Stimulated activated CD8-positive, alpha-beta memory T cell treated with anti-CD3 and anti-CD28 coated beads, Interleukin-15, amount 100 ng/mL, for 4 hours (primary cell): ENCODE results near the gene LRRIQ4.

Source experiments
- DNase-seq, 2 donors: peaks; one replicate each; pipeline ENCODE4 v3.0.0-alpha.2; 2020; ENCODE audit warnings: low read depth in 2 of 2

The LRRIQ4 gene

DNA sequence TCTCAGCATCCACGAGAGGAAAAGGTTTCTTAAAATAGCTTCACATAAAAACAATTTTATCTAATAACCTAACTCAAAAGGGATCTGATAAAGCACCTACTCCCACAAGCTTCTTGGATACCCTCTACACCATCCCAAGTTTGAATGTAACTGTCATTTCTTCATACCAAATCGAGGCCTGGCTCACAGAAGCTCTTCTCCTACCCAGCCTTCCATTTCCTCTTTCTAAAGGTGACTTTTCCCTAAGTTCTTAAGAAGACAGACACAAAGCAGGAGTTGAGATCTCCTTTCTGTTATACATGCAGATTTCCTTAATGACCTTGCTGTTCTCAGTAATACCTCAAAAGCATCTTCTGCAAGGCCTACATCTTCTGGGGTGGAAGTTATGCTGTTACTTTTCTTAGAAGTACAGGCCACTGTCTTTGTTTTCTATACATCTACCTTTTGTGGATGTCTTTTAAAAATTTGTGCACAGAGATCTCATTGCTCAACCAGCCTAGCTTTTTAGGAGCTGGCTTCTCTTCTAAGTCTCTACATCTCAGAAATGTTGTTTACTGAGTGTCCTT is 3.4 kb upstream of the LRRIQ4 start:
- no peak for DNase-seq

DNA sequence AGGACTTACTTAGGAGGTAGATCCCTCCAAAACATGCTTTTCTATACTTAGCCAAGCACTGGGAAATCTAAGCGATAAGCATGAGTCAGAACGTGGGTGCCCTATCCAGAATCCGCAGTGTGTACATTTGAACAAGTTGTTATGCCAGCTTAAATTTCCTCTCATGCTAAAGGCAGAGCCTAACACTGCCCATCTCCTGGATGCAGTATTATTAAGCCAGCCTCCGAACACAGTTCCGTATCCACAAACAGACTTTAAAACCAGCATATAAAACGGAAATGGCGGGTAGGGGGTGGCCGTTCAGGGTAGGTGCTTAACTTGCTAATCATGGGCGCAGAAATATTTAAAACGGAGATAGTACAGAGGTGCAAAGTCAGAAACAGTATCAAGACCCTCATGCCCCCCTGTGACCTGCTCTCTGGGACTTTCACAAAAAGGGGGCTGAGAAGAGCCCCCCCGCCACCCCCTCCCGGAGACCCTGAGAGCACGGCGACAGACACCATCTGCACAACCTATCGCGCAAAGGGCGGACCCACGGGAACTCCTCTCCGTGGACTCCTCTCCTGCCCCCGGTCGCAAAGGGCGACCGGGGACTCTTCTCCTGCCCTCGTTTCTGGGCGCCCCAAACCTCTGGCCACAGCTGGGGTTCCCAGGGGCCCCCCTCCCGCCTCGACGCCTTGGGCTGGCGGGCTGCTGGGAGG is 889 bp upstream of the LRRIQ4 start:
- no peak for DNase-seq

DNA sequence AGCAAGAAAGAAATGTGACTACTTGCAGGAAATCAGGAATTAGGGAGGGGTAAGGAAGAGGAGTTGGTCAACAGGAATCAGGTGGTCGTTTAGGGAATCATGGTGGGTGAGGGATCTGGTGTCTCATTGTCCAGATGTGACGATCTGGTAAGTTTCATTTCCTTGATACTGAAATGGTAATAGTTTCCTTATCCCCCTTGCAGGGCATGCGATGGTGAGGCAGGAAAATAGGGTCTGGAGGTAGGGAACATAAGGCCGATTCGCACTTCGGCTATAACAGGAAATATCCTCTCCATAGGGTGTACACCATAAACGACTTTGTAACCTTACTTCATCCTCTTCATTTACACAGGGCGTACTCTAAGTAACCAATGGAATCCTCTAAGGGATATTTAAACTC is 608 bp downstream of the LRRIQ4 start:
- DNase-seq = no peak

DNA sequence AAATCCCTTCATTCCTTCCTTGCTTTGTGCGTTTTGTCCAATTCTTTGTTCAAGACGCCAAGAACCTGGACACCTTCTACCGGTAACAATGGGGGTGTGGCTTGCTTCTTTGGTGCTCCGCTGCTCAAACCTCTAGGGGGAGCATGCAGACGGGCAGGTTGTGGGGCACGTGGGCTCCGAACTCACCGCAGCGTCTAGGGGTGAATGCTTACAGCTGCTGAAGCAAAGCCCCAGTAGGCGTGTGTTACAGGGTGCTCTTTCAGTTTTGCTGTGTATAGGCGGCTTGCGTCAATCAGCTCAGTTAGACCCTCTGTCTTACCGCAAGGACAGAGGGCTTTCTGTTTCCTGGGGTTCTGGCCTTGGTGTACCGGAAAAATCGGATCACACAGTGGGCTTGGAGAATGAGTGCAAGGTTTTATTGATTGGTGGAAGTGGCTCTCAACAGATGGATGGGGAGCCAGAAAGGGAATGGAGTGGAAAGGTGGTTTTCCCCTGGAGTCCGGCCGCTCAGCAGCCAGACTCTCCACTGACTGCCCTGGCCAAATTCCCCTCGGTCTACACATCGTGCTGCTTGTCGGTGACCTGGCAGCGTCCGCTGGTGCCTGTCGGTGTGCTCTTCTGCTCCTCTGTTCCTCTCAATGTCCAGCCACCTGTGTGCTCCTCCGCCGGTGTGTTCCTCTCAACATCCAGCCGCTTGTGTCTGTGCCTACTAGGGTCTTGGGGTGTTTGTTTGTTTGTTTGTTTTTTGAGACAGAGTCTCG is 1.3 kb downstream of the LRRIQ4 start:
- peak; percentile 54 to 69 for DNase-seq

DNA sequence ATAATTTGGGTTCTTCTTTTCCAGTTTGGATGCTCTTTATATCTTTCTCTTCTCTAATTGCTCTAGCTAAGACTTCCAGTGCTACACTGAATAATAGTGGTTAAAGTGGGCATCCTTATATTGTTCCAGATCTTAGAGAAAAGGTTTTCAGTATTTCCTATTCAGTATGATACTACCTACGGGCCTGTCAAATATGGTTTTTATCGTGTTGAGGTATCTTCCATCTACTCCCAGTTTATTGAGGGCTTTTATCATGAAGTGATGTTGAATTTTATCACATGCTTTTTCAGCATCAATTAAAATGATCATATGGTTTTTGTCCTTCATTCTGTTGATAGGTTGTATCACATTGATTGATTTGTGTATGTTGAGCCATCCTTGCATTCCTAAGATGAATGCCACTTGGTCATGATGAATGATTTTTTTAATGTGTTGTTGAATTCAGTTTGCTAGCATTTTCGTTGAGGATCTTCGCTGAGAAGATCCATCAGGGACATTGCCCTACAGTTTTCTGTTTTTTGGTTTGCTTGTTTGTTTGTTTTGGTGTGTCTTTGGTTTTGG is 3.0 kb downstream of the LRRIQ4 start:
- no peak for DNase-seq

DNA sequence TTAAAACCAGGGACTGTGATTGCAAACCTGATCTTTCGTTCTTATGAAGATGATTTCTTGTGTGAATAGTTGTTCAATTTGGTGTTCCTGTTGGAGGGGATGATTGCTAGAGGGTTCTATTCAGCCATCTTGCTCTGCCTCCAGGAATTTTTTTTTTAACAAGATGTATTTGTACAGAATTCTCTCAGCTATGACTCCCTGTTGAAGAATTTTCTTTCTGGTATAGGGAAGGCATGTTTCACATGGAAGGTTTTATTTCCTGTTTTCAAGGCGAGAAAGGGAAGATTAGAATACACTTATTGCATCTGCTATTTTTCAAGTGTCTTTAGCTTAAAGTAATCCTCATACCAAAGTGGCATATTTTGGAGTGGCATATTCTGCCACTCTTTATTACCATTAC is 5.6 kb downstream of the LRRIQ4 start:
- DNase-seq = no peak

DNA sequence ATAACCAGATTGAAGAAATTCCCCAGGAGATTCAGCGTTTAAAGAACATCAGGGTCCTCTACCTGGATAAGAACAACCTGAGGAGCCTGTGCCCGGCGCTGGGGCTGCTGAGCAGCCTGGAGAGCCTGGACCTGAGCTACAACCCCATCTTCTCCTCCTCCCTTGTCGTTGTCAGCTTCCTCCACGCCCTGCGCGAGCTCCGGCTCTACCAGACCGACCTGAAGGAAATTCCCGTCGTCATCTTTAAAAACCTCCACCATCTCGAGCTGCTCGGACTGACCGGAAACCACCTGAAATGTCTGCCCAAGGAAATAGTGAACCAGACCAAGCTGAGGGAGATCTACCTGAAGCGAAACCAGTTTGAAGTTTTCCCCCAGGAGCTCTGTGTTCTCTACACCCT is 9.4 kb downstream of the LRRIQ4 start:
- DNase-seq = no peak

DNA sequence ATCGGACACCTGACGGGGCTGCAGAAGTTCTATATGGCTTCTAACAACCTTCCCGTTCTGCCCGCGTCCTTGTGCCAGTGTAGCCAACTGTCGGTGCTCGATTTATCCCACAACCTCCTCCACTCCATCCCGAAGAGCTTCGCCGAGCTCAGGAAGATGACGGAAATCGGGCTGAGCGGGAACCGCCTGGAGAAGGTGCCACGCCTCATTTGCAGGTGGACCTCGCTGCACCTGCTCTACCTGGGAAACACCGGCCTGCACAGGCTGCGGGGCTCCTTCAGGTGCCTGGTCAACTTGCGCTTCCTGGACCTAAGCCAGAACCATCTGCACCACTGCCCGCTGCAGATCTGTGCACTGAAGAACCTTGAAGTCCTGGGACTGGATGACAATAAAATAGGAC is 9.9 kb downstream of the LRRIQ4 start:
- DNase-seq = no peak

DNA sequence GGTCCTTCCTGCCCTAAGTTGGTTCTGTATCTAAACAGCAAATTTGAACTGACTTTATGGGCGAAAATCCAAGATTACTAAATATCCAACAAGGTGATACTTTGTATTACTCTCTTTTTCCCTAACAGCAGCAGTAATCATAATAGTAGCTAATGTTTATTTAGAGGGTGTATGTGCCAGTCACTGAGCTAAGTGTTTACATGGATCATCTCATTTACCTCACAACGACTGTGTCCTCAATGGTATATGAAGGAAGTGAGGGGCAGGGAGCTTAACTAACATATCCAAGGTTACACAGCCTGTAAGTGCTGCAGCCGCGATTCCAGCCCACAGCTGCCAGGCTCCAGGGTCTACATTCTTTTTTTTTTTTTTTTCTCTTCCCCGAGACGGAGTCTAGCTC is 10.3 kb downstream of the LRRIQ4 start:
- DNase-seq = no peak

DNA sequence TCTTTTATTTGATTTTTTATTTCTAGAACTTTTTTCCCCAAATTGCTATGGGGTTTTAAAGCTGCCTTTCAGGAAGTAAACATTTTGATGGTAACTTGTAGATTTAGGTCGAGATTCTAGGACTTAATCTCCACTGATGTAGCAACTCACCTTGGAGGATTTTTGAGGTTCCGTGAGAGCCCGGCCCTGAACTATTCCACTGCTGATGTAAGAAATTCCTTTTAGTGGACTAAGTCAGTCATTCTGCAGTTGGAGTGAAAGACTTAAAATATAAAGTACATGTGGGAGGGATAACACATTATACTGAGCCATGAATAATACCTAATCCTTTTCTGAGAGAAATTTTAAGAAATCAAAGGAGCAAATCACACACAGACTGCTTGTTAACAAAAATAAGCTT is 12.6 kb downstream of the LRRIQ4 start:
- DNase-seq = no peak

DNA sequence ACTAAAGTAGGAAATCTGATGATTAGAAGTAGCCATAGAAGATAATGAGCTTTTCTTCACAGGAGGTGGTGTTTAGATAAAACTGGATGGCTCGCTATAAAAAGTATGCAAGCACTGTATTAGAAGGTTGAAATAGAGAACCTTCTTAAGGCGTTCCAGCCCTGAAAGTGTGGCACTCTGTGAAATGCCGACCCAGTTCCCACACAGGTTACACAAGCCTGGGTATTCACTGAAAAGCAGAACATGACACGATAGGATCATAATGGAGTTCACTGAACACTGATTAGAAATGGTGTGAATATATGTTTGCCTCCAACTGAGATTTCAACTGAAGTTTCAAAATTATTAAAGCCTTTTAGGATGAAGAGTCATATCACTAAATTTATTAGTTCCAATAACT is 15.0 kb downstream of the LRRIQ4 start:
- DNase-seq = no peak

DNA sequence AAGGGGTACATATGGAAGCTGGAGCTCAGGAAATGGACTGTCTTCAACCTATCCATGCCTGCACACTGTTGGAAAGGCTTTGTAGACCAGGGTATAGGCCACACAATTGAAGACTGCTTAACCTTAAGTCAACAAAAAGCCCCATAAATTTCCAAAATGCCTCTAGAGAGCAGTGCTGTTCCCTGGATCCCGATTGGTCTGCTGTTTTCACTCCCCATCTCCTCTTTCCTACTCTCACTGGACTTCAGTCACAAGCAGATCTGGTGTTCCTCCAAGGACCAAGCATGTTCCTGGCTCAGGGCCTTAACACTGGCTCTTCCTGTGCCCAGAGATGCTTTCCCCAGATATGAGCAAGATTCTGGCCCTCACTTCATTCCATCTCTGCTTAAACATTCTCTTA is 22.9 kb downstream of the LRRIQ4 start:
- DNase-seq = no peak

DNA sequence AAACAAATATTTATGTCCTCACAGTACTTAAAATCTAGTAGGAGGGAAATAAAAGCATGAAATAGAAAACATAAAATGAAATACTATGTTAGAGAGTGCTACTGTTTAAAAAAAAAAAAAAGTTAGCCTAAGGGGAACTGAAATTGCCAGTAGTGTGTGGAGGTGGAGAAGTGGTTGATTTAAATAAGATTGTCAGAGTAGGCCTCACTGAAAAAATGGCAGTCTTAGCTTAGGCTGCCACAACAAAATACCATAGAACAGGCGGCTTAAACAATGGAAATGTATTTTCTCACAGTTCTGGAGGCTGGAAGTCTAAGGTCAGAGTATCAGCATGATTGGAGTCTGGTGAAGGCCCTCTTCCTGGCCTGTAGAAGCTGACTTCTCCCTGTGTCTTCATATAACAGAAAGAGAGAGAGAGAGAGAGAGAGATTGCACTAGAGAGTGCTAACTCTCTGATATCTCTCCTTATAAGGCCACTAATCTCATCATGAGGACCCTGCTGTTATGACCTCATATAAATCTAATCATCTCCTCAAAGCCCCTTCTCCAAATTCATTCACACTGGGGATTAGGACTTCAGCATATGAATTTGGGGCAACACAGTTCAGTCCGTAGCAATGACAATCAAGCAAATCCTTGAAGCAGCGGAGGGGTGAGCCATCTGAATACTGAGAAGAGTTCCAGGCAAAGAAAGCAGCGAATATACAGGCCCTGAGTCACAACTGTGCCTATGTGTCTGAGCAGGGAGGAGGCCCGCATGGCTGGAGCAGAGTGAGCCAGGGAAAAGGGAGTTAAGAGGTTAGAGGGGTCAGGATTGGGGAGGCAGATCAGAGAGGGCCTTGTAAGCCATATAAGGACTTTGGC is 23.6 kb downstream of the LRRIQ4 start:
- DNase-seq = no peak

DNA sequence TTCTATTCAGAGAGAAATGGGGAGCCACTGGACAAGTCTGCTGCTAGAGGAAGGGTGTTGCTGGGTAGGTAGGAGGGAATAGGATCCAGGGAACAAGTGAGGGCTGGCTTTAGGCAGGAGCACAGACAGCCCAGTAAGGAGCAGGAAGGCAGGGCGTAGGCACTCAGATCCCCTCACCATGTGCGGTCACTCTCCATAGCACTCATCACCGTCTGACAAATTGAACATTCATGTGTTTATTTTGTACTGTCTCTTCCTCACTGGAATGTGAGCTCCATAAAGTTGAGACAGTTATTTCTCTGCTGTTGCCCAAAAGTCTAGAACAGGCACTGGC is 24.2 kb downstream of the LRRIQ4 start:
- no peak for DNase-seq

DNA sequence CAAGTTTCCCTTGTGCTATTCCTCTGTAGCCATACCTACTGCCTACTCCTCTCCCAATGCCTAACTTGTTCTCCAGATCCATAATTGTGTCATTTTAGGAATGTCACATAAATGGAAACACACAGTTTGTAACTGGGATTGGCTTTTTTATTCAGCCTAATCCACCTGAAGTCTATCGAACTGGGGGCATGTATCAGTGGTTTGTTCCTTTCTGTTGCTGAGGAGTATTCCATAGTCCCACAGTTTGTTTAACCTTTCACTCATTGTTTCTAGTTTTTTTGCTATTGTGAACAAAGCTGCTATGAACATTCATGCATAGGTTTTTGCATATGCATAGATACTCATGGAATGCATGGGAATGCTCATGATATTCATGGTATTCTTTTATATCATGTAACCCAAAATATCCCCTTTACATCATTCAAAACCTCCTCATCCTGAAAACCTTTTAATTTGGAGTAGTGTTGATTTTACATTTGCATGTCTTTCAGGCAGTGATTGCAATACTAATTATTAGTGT is 25.9 kb downstream of the LRRIQ4 start:
- no peak for DNase-seq

DNA sequence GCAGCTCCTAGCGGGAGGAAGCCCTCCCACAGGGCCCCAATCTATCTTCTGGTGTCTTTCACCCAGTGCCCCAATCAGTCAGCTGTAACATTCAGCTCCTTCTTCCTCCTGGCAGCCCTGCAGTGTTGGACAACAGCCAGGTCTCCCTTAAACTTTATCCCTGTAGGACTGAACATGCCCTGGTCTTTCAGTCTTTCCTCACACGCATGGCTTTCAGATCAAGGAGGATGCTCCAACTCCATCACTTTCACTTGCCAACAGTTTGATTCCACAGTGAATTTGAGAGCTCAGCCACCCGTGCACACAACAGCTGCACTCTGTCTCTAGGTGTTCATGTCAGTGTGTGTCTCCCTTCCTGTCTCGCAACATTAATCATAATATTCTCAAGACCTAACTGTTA is 28.5 kb downstream of the LRRIQ4 start:
- DNase-seq = no peak

DNA sequence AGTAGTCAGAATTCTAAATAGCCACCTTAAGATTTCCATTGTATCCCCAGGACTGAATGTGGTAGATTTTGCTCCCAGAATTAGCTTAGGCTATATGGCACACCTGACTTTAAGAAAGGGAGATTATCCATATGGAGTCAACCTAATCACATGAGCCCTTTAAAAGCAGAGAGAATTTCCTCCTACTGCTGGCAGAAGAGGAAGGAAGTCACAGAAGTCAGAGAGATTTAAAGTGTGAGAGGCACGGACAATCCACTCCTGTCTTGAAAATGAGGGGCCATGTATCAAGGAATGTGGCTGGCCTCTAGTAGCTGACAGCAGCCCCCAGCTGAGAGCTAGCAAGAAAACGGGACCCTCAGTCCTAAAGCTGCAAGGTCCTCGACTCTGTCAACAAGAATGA is 30.3 kb downstream of the LRRIQ4 start:
- DNase-seq = no peak

DNA sequence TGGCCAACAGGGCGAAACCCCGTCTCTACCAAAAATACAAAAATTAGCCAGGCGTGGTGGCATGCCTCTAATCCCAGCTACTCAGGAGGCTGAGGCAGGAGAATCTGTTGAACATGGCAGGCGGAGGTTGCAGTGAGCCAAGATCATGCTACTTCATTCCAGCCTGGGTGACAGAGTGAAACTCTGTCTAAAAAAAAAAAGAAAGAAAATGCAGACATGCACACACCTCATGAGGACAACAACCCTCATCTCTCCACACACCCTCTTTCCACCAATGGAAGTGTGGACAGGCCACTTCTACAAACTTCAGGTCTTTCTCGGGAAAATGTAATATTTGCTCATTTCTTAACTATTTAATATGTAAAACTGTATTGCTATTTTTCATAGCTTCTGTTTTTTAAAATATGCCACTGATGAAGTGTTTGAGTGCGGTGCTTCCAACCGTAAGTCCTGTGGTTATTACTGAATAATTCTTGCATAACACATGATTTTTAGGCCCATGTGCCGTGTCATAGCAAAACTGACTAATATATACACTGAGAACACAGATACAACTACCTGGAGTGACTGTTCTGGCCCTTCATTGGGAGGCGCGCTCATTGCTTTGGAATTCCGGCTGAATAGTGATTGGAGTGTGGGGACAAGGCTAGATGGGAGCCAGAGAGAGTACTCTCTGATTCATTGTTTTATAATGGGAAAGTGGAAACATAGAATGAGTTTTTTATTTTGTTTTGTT is 34.0 kb downstream of the LRRIQ4 start:
- no peak for DNase-seq

DNA sequence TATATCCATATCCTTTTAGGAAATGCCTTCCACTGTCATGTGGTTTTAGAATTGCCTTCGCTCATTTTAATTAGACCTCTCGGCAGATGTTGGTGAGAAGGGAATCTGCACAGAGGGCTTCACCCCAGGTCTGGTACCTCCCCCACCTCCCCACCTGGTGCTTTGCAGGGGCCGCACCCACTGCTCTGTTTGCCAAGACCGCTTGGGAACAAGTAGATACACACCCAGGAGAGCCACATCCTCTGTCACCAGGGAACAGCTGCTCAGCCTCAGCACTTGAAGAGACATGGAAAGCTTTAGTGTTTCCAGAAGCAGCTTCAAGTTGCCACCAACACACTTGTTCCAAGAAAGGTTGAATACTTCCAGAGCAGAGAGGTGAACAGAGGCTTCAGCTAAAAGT is 35.2 kb downstream of the LRRIQ4 start:
- no peak for DNase-seq

DNA sequence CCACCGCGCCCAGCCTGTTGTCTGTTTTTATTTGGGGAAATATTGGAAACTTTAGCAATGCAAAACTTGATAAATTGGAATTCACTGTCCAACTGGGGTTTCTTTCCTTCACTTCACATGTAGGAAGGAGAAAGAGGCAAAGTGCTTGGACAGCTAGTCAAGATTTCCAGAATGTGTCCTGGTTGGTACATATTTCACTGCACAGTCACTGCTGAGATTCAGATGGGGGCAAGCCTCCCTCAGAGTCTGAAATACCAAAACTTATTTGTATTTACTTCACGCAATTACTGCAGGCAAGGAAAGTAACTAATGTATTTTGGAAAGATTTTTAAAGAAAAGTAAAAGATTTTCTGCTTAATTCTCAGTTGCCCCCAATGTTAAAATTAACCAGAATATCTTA is 36.1 kb downstream of the LRRIQ4 start:
- DNase-seq = no peak

DNA sequence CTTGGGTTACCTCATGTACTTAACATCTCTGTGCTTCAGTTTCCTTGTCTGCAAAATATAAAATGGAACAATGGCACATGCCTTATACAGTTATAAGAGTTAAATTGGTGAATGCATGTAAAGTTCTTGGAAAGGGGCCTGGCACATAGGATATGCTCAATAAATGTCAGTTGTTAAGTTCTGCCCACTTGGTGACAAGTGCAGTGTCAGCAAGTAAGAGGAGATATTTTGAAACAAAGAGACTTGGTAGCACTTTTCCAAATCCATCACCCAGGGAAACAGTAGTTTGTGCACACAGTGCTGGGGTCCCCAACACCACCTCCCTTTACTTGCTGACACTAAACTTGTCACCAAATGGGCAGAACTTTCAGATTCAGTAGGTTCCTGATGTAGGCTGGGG is 37.9 kb downstream of the LRRIQ4 start:
- DNase-seq = no peak
